Loucy (cell line): ENCODE results near the gene KIRREL3.

Experiments used
- CTCF ChIP-seq: fragments of 200-600 bp; sonication (generic); conservative IDR thresholded peaks from 2 replicates; pipeline ENCODE4 v1.5.1; 2014; ENCODE audit warnings: mild to moderate bottlenecking, antibody characterized with exemption, low read length
- EZH2phosphoT487 ChIP-seq: fragments of 200-600 bp; IDR thresholded peaks from 2 replicates; pipeline ENCODE4 v1.6.1; 2018; ENCODE audit warnings: antibody characterized with exemption, mild to moderate bottlenecking, moderate library complexity, borderline replicate concordance

- no peak for TF ChIP-seq CTCF
- TF ChIP-seq EZH2phosphoT487, result no peak
Measured at GRCh38 chr11:126494831-126495230, 505.7 kb downstream of the KIRREL3 start.
